GM19238 (cell line): ENCODE data around the gene GRM1.

Experiments used
- DNase-seq: peaks from one replicate; pipeline ENCODE4 v3.0.0; 2011; ENCODE audit warnings: low spot score; ENCODE audit not compliant: insufficient read length

GRM1 gene

DNA sequence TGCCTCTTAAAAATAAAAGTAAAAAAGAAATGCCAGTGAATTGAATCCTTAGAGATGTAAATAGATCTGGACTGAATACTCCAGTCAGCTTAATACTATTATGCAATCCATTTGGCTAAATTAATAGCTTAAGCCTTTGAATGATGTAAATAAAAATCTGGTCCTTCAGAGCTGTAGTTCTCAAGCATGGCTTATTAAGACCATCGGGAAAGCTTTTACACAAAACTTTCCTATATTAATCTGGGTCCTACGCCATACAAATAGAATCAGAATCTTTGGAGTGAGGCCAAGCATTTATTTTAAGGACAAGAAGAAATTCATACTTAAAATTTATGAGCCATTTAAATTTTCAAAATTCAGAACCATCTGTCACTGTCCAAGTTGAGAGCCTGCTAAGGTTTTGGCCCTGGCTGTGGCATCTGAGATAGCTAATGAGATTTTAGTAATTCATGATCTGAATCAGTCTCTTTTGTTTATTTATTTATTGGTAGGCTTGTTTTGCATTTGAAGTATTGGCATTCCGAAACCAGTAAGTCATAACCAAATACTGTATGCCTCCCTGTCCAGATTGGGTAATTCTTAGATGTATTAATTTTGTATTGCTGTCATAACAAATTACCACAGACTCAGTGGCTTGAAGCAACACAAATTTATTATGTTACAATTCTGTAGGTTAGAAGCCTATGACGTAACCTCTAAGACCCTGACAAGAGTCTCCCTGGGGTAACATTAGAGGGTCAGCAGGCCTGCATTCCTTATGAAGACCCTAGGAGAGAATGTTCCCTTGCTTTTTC, 286.7 kb downstream of the GRM1 start:
- no peak for DNase-seq

DNA sequence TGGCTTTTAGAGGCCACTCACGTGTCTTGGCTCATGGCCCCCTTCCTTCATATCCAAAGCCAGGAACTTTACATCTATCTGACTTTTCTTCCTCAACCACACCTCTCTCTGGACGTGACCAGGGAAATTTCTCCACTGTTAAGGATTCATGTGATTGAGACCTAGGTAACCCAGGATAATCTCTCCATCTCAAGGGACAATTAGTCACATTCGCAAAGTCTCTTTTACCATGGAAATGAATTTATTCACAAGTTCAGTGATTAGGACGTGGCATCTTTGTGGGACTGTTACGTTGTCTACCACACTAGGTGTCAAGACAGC, 287.3 kb downstream of the GRM1 start:
- no peak for DNase-seq

DNA sequence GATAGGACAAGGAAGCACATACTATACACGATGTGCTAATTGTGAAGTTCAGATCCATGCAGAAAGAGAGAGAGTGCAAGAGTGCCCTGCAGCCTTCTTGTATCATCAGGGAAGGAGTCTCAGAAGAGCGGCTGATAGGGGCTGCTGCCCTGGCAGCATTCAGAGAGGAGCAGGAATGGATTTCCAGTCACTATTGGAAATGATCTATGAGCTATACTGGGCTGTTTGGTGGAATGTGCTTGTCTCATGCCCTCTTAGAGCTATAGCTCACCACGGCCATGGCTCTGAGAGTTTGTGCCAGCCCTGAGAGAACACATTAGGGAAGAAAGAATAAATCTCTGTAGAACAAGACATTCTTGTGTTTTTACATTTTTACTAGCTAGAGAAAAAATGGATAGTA, 302.2 kb downstream of the GRM1 start:
- no peak for DNase-seq

DNA sequence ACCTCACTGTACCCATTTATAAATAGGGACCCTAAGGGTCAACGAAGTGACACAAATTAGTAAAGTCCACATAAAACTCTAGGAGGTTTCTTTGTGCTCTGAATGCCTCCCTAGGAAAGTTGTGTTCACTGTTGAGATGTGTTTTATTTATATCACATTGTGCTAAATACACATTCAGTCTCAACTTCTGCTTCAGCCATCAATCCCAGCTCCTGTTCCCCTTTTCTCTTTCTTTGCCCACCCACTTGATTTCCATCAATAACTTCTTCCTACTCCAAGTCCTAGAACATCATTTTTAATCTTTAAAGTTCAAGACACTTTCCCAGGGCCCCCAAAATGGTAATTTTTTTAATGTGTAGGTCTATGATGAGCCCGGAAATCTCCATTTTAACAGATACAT, 306.5 kb downstream of the GRM1 start:
- DNase-seq = no peak

- DNase-seq = no peak
Measured at GRCh38 chr6:146336191-146336590, 307.3 kb downstream of the GRM1 start.

- no peak for DNase-seq
Measured at GRCh38 chr6:146337376-146337775, 308.5 kb downstream of the GRM1 start.

- no peak for DNase-seq
Measured at GRCh38 chr6:146339716-146340115, 310.9 kb downstream of the GRM1 start.

DNA sequence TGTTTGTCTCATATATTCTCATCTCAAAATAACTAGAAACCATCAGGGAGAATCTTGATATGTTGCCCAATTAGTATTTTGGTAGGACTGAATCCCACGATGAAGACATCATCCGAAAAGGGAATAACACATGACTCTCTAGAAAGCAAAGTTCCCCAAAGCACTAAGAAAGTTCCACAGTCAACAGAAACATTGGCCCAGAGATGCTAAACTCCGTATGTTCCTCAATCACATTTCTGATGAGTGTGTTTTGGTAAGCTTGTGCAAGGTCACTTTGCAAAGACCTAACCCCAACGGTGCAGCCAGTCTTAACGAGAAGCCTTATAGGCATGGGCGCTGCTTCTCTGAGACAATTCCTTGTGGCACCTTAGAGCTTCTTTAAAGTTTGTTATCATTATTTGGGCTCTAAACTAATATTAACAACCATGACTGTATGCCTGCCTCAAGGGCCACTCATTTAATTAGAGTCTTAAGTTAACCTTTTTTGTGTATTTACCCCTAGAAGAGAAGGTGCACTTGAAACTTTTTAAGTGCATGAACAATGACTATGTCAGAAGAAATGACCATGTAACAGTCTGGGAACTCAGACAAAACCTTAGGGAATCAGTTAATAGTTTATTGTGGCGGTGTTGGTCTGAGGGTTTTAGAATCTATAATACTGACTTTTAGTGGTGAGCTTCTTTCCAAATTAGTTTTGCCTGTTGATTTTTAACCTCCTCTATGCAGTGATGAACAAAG, 312.8 kb downstream of the GRM1 start:
- no peak for DNase-seq

- no peak for DNase-seq
Measured at GRCh38 chr6:146345598-146345997, 316.7 kb downstream of the GRM1 start.

GRCh38 chr6:146347090-146347489, 318.2 kb downstream of the GRM1 start:
- DNase-seq = no peak

DNA sequence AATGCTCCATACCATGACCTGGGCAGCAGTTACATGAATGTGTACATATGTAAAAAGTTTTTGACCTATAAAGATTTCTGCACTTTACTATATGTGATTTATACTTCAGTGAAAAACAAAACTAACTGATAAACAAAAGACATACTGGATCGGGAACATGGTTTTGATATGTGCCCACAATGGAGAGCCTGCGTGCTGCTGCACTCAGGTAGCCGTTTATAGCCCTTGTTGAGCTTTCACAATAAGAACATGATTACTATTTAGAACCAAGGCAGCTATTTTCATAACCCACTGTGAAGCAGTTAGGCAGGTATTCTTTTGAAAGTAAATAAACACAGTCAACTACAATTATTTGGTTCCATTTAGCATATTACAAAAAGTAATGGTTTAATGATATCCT, 318.8 kb downstream of the GRM1 start:
- no peak for DNase-seq

DNA sequence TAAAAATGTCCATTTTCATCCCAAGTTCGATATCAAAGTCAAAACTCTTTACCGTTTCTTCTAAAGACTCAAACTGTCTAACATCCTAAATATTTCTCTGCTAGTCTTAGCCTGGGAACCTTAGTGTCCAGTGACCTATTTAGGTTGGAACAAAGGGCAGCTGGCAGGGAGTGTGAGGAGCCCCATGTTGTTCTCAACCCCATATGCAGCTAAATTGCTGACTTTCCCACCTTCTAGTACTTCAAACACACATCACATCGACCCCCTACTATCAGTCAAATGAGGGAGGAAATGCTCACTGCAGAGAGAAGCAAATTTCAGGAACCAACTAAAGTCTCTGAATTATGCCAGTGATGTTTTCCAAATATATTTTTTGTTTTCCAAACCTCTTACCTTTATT, 322.2 kb downstream of the GRM1 start:
- DNase-seq = no peak

GRCh38 chr6:146352163-146352562, 323.3 kb downstream of the GRM1 start:
- DNase-seq = no peak

DNA sequence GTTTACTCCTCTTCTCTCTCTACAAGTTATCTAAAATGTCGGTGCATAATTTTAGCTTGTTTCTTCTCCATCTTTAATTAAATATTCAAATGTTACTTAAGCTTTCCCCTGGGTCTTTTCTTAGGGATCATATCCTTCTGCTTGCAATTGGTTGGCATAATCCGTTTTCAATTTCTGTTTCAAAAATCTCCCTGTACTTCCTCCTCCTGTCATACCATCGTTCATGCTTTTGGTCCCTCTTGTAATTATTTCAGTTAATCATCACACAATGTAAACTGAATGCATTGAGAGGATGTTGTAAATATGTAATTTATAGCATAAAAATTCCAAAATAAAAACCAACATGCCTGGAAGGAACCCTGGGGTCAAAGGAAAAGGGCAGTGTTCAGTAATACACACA, 325.6 kb downstream of the GRM1 start:
- DNase-seq = no peak

DNA sequence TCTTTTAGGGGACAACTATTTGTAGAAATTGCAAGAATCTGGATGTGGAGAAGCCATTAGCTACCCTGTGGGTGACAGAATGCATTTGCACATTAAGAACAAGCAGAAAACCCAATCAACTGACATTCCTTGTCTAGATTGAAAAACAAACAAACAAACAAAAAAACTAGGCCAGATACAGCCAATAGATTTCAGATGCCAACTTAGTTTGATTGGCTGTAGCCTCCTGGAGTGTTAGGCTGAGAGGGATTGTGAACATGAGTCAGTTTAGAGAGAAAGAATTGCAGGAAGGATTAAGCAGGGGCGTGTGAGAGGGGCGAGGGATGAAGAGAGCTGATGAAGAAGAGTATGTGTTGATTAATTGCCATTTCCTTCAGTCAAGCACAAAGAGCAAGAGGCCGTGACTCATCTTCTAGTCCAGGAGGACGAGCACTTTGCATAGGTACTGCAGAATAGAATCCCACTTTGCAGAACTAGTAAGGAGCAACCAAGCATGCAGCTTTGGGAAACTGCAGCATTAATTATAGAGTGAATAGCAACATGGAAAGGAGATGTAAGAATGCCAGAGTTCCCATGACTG, 326.7 kb downstream of the GRM1 start:
- DNase-seq = no peak

GRCh38 chr6:146357578-146358430, 328.9 kb downstream of the GRM1 start:
- no peak for DNase-seq

DNA sequence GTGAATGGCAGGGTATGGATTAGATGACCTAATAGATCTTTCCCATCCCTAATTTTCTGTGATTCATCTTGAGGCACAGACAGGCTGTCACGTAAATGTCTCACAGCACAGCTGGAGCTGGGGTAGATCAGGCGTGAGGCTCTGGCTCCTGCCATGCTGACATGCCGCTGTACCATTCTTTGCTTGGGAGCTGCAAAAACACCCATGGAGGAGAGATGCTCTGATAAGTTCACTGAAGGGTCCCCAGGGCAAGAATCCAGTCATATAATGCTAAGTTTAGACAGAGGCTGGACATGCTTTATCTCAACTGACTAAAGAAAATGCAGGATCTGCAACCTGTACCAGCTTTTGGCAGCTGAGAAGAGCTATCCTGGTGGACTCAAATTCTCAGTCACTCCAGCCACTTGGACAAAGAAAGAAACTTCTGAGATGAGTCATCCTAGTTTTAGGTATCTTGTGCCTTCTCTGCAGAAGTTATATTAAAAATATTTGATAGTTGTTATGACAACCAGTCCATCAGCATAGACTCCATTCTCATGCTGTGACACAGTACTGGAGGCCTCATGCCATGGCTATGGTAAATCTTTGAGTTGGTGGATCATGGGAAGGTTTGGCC, 329.7 kb downstream of the GRM1 start:
- no peak for DNase-seq

GRCh38 chr6:146359131-146359530, 330.3 kb downstream of the GRM1 start:
- DNase-seq = no peak

DNA sequence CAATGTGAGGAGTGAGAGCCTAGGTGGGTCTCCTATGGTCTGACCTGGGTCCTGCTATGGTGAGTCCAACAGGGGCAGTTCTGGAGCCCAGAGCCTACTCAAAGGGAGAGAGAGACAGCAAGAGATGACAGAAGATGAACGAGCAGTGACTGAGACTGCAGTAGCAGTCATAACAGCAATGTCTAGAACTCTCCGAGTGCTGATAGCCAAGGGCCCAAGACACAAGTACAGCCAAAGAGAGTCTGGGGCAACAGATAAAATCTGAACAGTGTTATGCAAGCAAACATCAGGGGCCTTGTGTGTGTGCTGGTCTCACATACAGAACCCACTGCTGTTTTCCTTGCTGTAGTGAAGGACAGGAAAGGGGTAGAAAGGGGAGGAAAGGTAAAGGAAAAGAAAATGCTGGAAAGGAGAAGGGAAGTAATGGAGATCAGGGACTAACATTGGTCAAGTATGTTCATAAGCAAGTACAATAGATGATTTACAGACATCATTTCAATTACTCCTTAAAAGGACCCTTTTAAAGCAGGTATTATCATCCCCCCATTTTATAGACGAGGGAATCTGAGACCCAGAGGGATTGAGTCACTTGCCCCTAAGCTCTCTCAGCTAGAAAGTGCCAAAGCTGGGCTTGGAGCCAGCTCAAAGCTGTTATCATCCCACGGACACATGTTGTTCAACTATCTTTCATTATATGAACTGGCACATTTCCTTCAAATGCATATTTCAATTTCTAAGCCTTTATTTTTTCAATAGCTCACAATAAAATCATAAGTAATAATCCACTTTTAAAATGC, 332.5 kb downstream of the GRM1 start:
- DNase-seq = no peak

DNA sequence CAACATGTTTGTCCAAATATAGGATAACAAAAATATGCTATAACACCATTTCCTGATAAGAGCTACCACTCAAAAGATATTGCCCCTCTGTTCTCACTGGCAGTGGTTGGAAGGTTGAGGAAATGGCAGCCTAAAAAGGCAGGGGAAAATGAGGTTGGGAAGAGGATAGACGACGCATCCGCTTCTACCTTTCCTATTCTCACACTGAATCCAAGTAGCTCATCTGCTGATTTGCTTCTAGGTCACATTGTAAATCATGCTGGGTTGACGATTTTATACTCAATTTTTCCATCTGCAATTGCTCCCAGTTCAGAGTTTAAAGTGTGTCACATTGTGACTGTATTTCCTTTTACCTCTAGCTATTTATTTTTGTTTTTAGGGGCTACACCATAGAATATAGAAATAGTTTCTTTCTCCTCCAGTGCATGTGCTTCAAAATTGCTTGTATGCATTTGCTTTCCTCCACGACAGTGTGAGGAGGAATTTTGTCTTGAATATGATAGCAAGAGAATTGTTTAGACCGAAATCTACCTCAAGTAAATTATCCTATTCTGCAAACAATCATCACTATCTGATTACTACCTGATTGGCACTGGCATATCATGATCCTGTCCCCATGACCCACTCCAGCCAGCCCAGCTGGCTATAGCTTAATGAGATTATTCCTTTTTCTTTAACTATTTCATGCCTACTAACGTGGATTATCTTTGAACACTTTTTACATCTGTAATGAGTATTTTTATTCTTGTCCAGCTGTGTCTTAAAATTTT, 335.2 kb downstream of the GRM1 start:
- no peak for DNase-seq
